Neuron (in vitro differentiated cells): Measurements from ENCODE around the gene PRUNE2.

Experiments
- H2AFZ ChIP-seq: one replicate; pipeline ENCODE4 v1.6.1; 2013; ENCODE audit warnings: low read depth, mild to moderate bottlenecking, inconsistent platforms, low read length, moderate library complexity
- H3K27me3 ChIP-seq: one replicate; pipeline ENCODE4 v1.6.1; 2013; ENCODE audit warnings: low read length; ENCODE audit not compliant: insufficient read depth
- H3K36me3 ChIP-seq: one replicate; pipeline ENCODE4 v1.6.1; 2013; ENCODE audit warnings: low read length; ENCODE audit not compliant: insufficient read depth
- H3K4me1 ChIP-seq: one replicate; pipeline ENCODE4 v1.6.1; 2013; ENCODE audit warnings: low read length; ENCODE audit not compliant: insufficient read depth
- H3K4me3 ChIP-seq: 2 replicates; pipeline ENCODE4 v1.5.1; 2013; ENCODE audit warnings: mild to moderate bottlenecking, low read length, moderate library complexity
- H3K9me3 ChIP-seq: one replicate; pipeline ENCODE4 v1.6.1; 2013; ENCODE audit warnings: low read length

Gene PRUNE2

DNA sequence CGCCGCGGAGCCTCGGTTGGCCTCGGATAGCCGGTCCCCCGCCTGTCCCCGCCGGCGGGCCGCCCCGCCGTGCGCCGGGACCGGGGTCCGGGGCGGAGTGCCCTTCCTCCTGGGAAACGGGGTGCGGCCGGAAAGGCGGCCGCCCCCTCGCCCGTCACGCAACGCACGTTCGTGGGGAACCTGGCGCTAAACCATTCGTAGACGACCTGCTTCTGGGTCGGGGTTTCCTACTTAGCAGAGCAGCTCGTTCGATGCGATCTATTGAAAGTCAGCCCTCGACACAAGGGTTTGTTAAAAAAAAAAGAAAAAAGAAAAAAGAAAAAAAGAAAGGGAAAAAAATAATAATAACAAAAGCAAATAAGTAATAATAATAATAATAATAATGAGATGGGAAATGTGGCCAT is 334.2 kb downstream of the PRUNE2 start:
- no peaks in the 10 kb centered on the region for H3K4me1 ChIP-seq
- H3K27me3 ChIP-seq = no peaks in the 10 kb centered on the region
- H2AFZ ChIP-seq = no peak overlapping the region
- H3K4me3 ChIP-seq = no peak overlapping the region
- no peaks in the 10 kb centered on the region for H3K9me3 ChIP-seq
- H3K36me3 ChIP-seq = no peaks in the 10 kb centered on the region

DNA sequence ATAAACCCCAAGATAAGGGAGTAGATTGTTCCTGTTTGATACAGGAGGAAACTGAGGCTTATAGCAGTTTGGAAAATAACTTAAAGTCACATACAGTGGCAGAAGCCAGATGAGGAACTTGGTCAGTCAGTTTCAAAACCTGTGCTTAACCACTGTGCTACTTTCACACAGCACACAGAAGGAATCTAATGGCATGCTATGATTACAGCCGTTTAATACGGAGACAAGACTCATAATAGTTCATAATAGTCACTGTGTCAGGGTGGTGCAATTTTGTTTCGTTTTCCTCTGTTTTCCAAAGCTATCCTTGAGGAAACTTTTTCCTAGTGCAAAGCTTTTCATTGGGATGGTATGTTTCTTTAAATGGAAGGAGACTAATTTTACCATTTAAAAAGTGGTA is 334.6 kb downstream of the PRUNE2 start:
- no peaks in the 10 kb centered on the region for H3K9me3 ChIP-seq
- no peak overlapping the region for H2AFZ ChIP-seq
- no peaks in the 10 kb centered on the region for H3K36me3 ChIP-seq
- no peak overlapping the region for H3K4me3 ChIP-seq
- H3K27me3 ChIP-seq = no peaks in the 10 kb centered on the region
- no peaks in the 10 kb centered on the region for H3K4me1 ChIP-seq

DNA sequence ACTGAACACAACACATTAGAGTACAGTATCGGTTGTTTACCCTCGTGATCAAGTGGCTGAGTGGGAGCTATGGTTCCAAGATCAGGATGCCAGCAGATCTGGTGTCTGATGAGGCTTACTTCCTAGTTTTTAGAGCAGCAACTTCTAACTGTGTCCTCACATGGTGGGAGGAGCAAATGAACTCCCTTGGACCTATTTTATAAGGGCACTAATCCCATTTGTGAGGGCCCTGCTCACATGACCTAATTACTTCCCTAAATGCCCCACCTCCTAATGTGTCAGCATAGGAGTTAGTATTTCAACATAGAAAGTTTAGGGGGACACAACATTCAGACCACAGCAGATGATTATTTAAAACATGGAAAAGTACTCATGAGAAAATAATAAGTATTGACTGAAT is 335.1 kb downstream of the PRUNE2 start:
- H2AFZ ChIP-seq = no peak overlapping the region
- no peaks in the 10 kb centered on the region for H3K27me3 ChIP-seq
- H3K4me1 ChIP-seq = no peaks in the 10 kb centered on the region
- no peaks in the 10 kb centered on the region for H3K36me3 ChIP-seq
- no peak overlapping the region for H3K4me3 ChIP-seq
- no peaks in the 10 kb centered on the region for H3K9me3 ChIP-seq

DNA sequence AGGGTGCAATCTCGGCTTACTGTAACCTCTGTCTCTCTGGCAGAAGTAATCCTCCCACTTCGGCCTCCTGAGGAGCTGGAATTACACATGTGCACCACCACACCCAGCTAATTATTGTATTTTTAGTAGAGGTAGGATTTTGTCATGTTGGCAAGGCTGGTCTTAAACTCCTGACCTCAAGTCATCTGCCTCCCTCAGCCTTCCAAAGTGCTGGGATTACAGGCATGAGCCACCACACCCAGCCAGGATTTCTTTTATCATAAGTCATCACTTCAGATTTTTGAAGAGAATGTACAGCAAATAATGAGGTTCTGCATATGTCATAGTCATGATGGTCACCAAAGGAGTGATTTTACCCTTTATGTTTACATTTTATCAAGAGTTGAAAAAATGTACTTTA is 338.8 kb downstream of the PRUNE2 start:
- no peaks in the 10 kb centered on the region for H3K36me3 ChIP-seq
- no peaks in the 10 kb centered on the region for H3K9me3 ChIP-seq
- H2AFZ ChIP-seq = no peak overlapping the region
- no peaks in the 10 kb centered on the region for H3K4me1 ChIP-seq
- no peaks in the 10 kb centered on the region for H3K27me3 ChIP-seq
- H3K4me3 ChIP-seq = no peak overlapping the region

DNA sequence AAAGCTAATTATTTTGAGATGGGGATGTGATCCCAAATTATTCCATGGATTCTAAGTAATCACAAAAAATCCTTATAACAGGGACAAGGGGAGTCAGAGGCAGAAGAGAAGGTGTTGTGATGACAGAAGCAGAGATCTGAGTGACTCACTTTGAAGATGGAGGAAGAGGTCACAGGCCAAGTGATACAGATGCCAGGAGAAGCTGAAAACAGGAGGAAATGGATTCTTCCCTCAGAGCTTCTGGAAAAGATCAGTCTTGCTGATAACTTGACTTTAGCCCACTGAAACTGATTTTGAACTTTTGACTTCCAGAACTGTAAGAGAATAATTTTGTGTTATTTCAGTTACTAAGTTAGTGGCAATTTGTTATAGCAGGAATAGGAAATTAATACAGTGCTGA is 341.6 kb downstream of the PRUNE2 start:
- no peaks in the 10 kb centered on the region for H3K9me3 ChIP-seq
- H3K4me1 ChIP-seq = peaks cover 4% of the 10 kb centered on the region
- H3K36me3 ChIP-seq = no peaks in the 10 kb centered on the region
- no peak overlapping the region for H3K4me3 ChIP-seq
- no peaks in the 10 kb centered on the region for H3K27me3 ChIP-seq
- no peak overlapping the region for H2AFZ ChIP-seq

DNA sequence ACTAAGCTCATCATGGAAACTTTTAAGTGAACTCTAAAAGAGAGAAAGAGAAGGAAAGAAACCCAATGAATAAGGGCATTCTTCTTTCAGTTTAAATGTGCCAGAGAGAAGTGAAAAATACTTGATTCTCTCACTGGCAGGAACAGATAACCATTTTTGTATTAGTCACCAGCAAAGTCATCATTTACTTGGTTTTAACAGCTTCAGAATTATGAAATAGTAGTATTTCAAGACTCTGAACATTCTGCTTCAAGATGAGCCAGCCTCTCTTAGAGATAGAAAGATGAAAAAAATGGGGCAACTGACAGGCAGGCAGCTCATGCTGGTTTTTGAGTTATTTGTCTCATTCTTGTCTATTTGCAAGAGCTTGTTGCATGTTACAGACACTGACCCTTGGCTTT is 343.4 kb downstream of the PRUNE2 start:
- H3K36me3 ChIP-seq = no peaks in the 10 kb centered on the region
- H2AFZ ChIP-seq = no peak overlapping the region
- no peak overlapping the region for H3K4me3 ChIP-seq
- H3K9me3 ChIP-seq = no peaks in the 10 kb centered on the region
- peaks cover 9% of the 10 kb centered on the region for H3K4me1 ChIP-seq
- no peaks in the 10 kb centered on the region for H3K27me3 ChIP-seq

DNA sequence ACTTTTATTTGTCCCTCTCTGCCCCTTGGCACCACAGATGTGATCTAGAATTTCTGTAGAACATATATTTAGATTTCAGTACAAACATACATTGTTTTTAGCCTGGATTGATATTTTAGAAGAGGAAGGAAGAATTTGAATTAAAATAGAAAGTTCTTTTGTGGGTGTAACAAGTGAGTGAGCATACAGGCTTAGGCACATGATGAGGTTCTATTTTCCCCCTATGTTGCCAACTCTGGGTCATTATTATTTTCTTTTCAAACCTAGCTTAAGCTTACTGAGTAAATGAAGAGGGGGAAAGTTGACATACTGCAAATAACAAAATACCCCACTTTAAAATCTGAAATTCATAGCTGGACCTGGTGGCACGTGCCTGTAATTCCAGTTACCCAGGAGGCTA is 344.0 kb downstream of the PRUNE2 start:
- Histone ChIP-seq H3K36me3 (no peaks in the 10 kb centered on the region), H3K4me3 (no peak overlapping the region), H3K27me3 (no peaks in the 10 kb centered on the region), H3K4me1 (peaks cover 9% of the 10 kb centered on the region), H3K9me3 (no peaks in the 10 kb centered on the region), H2AFZ (no peak overlapping the region)
